Gastrocnemius medialis (tissue), 4 donors: ENCODE results near the gene MYO1B.

Source experiments
- POLR2A ChIP-seq, 2 donors: fragments of 450-650 bp; IDR thresholded peaks; one replicate each; pipeline ENCODE4 v1.6.1; 2017; ENCODE audit warnings: antibody characterized with exemption in 2 of 2, mild to moderate bottlenecking in 2 of 2, moderate library complexity in 2 of 2
- TF ChIP-seq, protein P1 (sequence below), 5 experiments: fragments of 450-650 bp in 3 of 5; fragments of 200-600 bp in 2 of 5; sonication (generic) in 2 of 5; IDR thresholded peaks in 4 of 5; conservative IDR thresholded peaks in 1 of 5; 1 replicate in 4 of 5; 2 replicates in 1 of 5; pipeline ENCODE4 v1.5.1; 2016 to 2019; ENCODE audit warnings: antibody characterized with exemption in 5 of 5, mild to moderate bottlenecking in 3 of 5, moderate library complexity in 3 of 5

DNA sequence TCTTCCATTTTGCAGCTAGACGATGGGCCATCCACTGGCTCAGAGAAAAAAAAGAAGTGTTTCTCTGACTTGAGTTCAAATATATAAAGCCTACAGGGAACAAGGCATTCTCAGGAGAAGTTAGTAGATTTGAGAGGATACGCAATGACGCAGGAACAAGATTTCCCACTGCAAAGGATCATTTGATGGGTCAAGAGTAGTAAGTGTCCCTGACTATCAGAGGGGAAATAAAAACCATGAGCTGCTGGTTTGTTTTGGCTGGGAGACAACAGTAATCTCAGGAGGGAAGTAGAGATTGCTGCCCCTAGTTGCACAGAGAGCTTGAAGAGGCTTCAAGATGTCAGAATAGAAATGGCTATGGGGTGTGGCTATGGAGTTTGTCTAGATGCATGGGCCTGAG, 22.3 kb upstream of the MYO1B start:
- TF ChIP-seq, protein P1, sequence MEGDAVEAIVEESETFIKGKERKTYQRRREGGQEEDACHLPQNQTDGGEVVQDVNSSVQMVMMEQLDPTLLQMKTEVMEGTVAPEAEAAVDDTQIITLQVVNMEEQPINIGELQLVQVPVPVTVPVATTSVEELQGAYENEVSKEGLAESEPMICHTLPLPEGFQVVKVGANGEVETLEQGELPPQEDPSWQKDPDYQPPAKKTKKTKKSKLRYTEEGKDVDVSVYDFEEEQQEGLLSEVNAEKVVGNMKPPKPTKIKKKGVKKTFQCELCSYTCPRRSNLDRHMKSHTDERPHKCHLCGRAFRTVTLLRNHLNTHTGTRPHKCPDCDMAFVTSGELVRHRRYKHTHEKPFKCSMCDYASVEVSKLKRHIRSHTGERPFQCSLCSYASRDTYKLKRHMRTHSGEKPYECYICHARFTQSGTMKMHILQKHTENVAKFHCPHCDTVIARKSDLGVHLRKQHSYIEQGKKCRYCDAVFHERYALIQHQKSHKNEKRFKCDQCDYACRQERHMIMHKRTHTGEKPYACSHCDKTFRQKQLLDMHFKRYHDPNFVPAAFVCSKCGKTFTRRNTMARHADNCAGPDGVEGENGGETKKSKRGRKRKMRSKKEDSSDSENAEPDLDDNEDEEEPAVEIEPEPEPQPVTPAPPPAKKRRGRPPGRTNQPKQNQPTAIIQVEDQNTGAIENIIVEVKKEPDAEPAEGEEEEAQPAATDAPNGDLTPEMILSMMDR (IDR thresholded peaks at IDR 0.05 in 4 of 5, conservative IDR thresholded peaks at IDR 0.05 in 1 of 5), result no peak
- no peak for TF ChIP-seq POLR2A (IDR thresholded peaks at IDR 0.05)
